GM21381 (cell line): ENCODE measurements around the gene ADGRL3.
"Not testable (repeated sequence)": the region's sequence is repeated elsewhere in the genome, so short reads cannot be mapped to it uniquely, and the experiment has no call there.

Experiments used
- ATAC-seq: cut with Tn5 transposase; IDR thresholded peaks from one replicate; pipeline ENCODE4 v1.9.1; 2021; ENCODE audit warnings: mild to moderate bottlenecking, moderate library complexity; ENCODE audit not compliant: unreplicated experiment

The ADGRL3 gene

GRCh38 chr4:61204353-61205060, 4.4 kb downstream of the ADGRL3 start:
- no peak for ATAC-seq

GRCh38 chr4:61205066-61205465, 4.9 kb downstream of the ADGRL3 start:
- ATAC-seq: no peak

GRCh38 chr4:61207156-61207555, 7.0 kb downstream of the ADGRL3 start:
- ATAC-seq: not testable (repeated sequence)

GRCh38 chr4:61210186-61210939, 10.2 kb downstream of the ADGRL3 start:
- ATAC-seq: no peak

- no peak for ATAC-seq
Observed at GRCh38 chr4:61211781-61212180, 11.7 kb downstream of the ADGRL3 start.

GRCh38 chr4:61212788-61213187, 12.7 kb downstream of the ADGRL3 start:
- ATAC-seq: no peak

- ATAC-seq: no peak
Observed at GRCh38 chr4:61214680-61215079, 14.6 kb downstream of the ADGRL3 start.

GRCh38 chr4:61217222-61217621, 17.1 kb downstream of the ADGRL3 start:
- ATAC-seq: no peak

- ATAC-seq: no peak
Observed at GRCh38 chr4:61220556-61220955, 20.4 kb downstream of the ADGRL3 start.

GRCh38 chr4:61223385-61223784, 23.3 kb downstream of the ADGRL3 start:
- no peak for ATAC-seq

GRCh38 chr4:61224573-61224972, 24.4 kb downstream of the ADGRL3 start:
- no peak for ATAC-seq

- ATAC-seq: no peak
Observed at GRCh38 chr4:61225656-61226055, 25.5 kb downstream of the ADGRL3 start.

- no peak for ATAC-seq
Observed at GRCh38 chr4:61231421-61231820, 31.3 kb downstream of the ADGRL3 start.

GRCh38 chr4:61239250-61239649, 39.1 kb downstream of the ADGRL3 start:
- ATAC-seq: no peak

GRCh38 chr4:61243962-61244361, 43.8 kb downstream of the ADGRL3 start:
- no peak for ATAC-seq

- ATAC-seq: no peak
Observed at GRCh38 chr4:61245069-61245714, 45.1 kb downstream of the ADGRL3 start.

GRCh38 chr4:61246034-61246433, 45.9 kb downstream of the ADGRL3 start:
- ATAC-seq: no peak

GRCh38 chr4:61248705-61249104, 48.6 kb downstream of the ADGRL3 start:
- ATAC-seq: no peak

GRCh38 chr4:61251129-61251528, 51.0 kb downstream of the ADGRL3 start:
- ATAC-seq: no peak

- no peak for ATAC-seq
Observed at GRCh38 chr4:61254406-61254805, 54.3 kb downstream of the ADGRL3 start.

- ATAC-seq: no peak
Observed at GRCh38 chr4:61273233-61273632, 73.1 kb downstream of the ADGRL3 start.

- no peak for ATAC-seq
Observed at GRCh38 chr4:61274286-61274685, 74.2 kb downstream of the ADGRL3 start.
